Measurements from ENCODE around the gene MYPN. TPM values are rescaled to one million over a fixed set of nuclear protein-coding genes. Genes with fewer than 3 reads are reported as not detected.

Gene MYPN
- total RNA-seq, 1 experiment from 2014 or later = not detected

DNA sequence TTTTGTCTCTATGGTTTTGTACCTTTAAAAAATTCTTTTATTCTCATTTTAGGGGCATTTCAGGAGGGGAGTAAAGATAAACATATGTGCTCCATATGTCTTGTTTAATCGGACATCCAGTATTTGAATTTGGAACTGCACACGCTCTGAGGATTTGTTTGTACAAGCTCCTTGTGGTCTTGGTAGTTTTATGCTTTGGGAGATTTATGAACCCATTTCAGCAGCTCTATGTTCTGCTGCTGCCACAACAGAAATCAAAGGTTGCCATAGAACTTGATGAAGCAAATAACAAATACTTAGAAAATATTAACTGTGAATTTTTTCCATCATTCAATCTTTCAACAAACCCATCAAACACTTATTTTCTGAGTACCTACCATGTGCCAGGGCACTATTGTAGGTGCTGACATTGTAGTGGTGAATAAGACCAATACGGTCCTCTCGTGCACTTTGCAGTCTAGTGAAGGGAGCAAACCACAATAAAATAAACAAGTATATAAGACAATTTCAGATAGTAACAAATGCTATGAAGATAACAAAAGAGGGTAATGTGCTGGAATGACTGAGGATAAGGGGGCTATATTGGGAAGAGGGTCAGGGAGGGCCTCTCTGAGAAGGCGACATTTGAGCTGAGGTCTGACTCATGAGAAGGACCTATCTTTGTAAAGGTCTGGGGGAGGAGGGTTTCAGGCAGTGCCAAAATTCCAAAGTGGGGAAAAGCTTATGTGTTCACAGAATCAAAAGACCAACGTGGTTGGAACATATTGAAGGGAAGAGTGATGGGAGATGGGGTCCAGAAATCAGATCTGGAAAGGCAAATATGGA is 30.4 kb downstream of the MYPN start:
- no peak overlapping the region for H3T11ph ChIP-seq (ENCODE audit: low read length)
- H3K4ac ChIP-seq (ENCODE audit: low read depth, low read length) = no peak overlapping the region
- no peak overlapping the region for H4K5ac ChIP-seq (ENCODE audit: insufficient read length, low read depth, low read length)
- Mint-ChIP-seq H3K9me3 (no peaks in the 10 kb centered on the region), H3K4me3 (no peak overlapping the region), H3K36me3 (ENCODE audit: insufficient read depth in 1 of 3, low read depth in 3 of 3) (no peaks in the 10 kb centered on the region), H3K27ac (no peak overlapping the region), H3K27me3 (ENCODE audit: low read depth) (no peaks in the 10 kb centered on the region), H3K4me1 (peaks cover 6 to 8% of the 10 kb centered on the region in 2 experiments)
- no peaks in the 10 kb centered on the region for H3K27me3 ChIP-seq (ENCODE audit: insufficient read depth, low read length)
- no peak overlapping the region for H4K8ac ChIP-seq (replicated peaks; ENCODE audit: insufficient read length, low read depth, low read length)
- H3K79me2 ChIP-seq (ENCODE audit: insufficient read depth, low read length) = no peaks in the 10 kb centered on the region
- no peak overlapping the region for H4K91ac ChIP-seq (ENCODE audit: insufficient read length, low read depth, low read length)
- no peak overlapping the region for H3K23ac ChIP-seq (ENCODE audit: insufficient read length, low read depth, low read length)
- H3K27ac ChIP-seq (ENCODE audit: insufficient read length, low read depth, low read length) = no peak overlapping the region
- no peak overlapping the region for H3K9ac ChIP-seq (ENCODE audit: extremely low read depth, insufficient read length, low read length)
- H2BK15ac ChIP-seq (ENCODE audit: low read depth, low read length) = no peak overlapping the region
- no peak overlapping the region for H2BK12ac ChIP-seq (ENCODE audit: insufficient read length, low read depth, low read length)
- no peaks in the 10 kb centered on the region; the same call in 1 of the 2 replicates for H3K4me1 ChIP-seq (ENCODE audit: insufficient read depth, low read length)
- H3K9me3 ChIP-seq (ENCODE audit: control insufficient read depth, low read depth, low read length) = no peaks in the 10 kb centered on the region
- no peaks in the 10 kb centered on the region for H4K20me1 ChIP-seq (ENCODE audit: control insufficient read depth, insufficient read depth, insufficient read length)
- H2BK20ac ChIP-seq (ENCODE audit: low read depth, low read length, poor library complexity, severe bottlenecking) = no peak overlapping the region
- no peak overlapping the region for H3K14ac ChIP-seq (ENCODE audit: insufficient read depth, low read length)
- H3K4me2 ChIP-seq (ENCODE audit: insufficient read depth, insufficient read length, low read length) = no peak overlapping the region
- no peaks in the 10 kb centered on the region for H3K79me1 ChIP-seq (ENCODE audit: insufficient read depth, low read depth, low read length, poor library complexity, severe bottlenecking)
- WGBS (ENCODE audit: extremely low coverage, insufficient read length, low lambda C conversion rate) = no CpG with 5 or more reads among the region's 6 CpGs
- TF ChIP-seq, protein P1, sequence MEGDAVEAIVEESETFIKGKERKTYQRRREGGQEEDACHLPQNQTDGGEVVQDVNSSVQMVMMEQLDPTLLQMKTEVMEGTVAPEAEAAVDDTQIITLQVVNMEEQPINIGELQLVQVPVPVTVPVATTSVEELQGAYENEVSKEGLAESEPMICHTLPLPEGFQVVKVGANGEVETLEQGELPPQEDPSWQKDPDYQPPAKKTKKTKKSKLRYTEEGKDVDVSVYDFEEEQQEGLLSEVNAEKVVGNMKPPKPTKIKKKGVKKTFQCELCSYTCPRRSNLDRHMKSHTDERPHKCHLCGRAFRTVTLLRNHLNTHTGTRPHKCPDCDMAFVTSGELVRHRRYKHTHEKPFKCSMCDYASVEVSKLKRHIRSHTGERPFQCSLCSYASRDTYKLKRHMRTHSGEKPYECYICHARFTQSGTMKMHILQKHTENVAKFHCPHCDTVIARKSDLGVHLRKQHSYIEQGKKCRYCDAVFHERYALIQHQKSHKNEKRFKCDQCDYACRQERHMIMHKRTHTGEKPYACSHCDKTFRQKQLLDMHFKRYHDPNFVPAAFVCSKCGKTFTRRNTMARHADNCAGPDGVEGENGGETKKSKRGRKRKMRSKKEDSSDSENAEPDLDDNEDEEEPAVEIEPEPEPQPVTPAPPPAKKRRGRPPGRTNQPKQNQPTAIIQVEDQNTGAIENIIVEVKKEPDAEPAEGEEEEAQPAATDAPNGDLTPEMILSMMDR (conservative IDR thresholded peaks at IDR 0.05) = no peak
- no peak overlapping the region for H2AFZ ChIP-seq (ENCODE audit: low read length)
- H2BK5ac ChIP-seq (ENCODE audit: insufficient read length, low read length) = no peak overlapping the region
- no peak overlapping the region for H3K56ac ChIP-seq (ENCODE audit: insufficient read length, low read depth, low read length)
- H3K18ac ChIP-seq (ENCODE audit: insufficient read length, low read depth, low read length) = no peak overlapping the region
- DNase-seq = no peak
- no peak overlapping the region for H2AK5ac ChIP-seq (ENCODE audit: insufficient read length, low read length)
- H2BK120ac ChIP-seq (ENCODE audit: low read depth, low read length, poor library complexity, severe bottlenecking) = no peak overlapping the region
- H3K23me2 ChIP-seq (ENCODE audit: insufficient read length, low read depth, low read length, poor library complexity, severe bottlenecking) = no peaks in the 10 kb centered on the region

Measured in H9 (cell line).